Mesenchymal stem cell (in vitro differentiated cells and primary cell): Measurements from ENCODE around the gene JOSD2.
"Not testable (repeated sequence)": the region's sequence is repeated elsewhere in the genome, so short reads cannot be mapped to it uniquely, and the experiment has no call there.

ENCODE experiments used
- DNase-seq: peaks from one replicate; pipeline ENCODE4 v3.0.0-alpha.2; 2013
- H2AFZ ChIP-seq: one replicate; pipeline ENCODE4 v1.6.1; 2013; ENCODE audit warnings: low read depth, mild to moderate bottlenecking, control low read depth, inconsistent platforms, low read length, moderate library complexity
- H2AK5ac ChIP-seq: 2 replicates; pipeline ENCODE4 v1.6.1; 2013; ENCODE audit warnings: low read length, moderate library complexity, mild to moderate bottlenecking, inconsistent platforms; ENCODE audit not compliant: severe bottlenecking
- H2BK120ac ChIP-seq: one replicate; pipeline ENCODE4 v1.6.1; 2013; ENCODE audit warnings: low read depth, mild to moderate bottlenecking, inconsistent platforms, low read length, moderate library complexity
- H2BK12ac ChIP-seq, 2 experiments: one replicate each; pipeline ENCODE4 v1.6.1; 2013; ENCODE audit warnings: inconsistent platforms in 2 of 2, low read length in 2 of 2, mild to moderate bottlenecking in 2 of 2, moderate library complexity in 2 of 2, control low read depth in 1 of 2
- H2BK15ac ChIP-seq: one replicate; pipeline ENCODE4 v1.6.1; 2013; ENCODE audit warnings: mild to moderate bottlenecking, low read depth, inconsistent platforms; ENCODE audit not compliant: poor library complexity, severe bottlenecking
- H2BK5ac ChIP-seq: 2 replicates; pipeline ENCODE4 v1.6.1; 2013; ENCODE audit warnings: low read depth, mild to moderate bottlenecking, low read length, control low read depth, inconsistent platforms; ENCODE audit not compliant: poor library complexity, severe bottlenecking
- H3K14ac ChIP-seq, 2 experiments: one replicate each; pipeline ENCODE4 v1.6.1; 2013; ENCODE audit warnings: inconsistent platforms in 2 of 2, low read length in 2 of 2, control low read depth in 1 of 2, mild to moderate bottlenecking in 1 of 2, moderate library complexity in 1 of 2
- H3K18ac ChIP-seq, 2 experiments: one replicate each; pipeline ENCODE4 v1.6.1; 2013; ENCODE audit warnings: inconsistent platforms in 2 of 2, low read length in 2 of 2, control low read depth in 1 of 2, low read depth in 1 of 2, mild to moderate bottlenecking in 1 of 2
- H3K23ac ChIP-seq, 2 experiments: one replicate each; pipeline ENCODE4 v1.6.1; 2013; ENCODE audit warnings: inconsistent platforms in 2 of 2, low read length in 2 of 2, mild to moderate bottlenecking in 2 of 2, moderate library complexity in 2 of 2, control low read depth in 1 of 2
- H3K27ac ChIP-seq: 2 replicates; pipeline ENCODE4 v1.5.1; 2013; ENCODE audit warnings: mild to moderate bottlenecking, moderate library complexity, low read length, control low read depth, inconsistent platforms; ENCODE audit not compliant: poor library complexity, severe bottlenecking
- H3K27me3 ChIP-seq, 2 experiments: 2 replicates each; pipeline versions ENCODE4 v1.6.1 to v1.7.0; 2013; ENCODE audit warnings: low read length in 2 of 2, mild to moderate bottlenecking in 2 of 2, moderate library complexity in 2 of 2, control low read depth in 1 of 2, inconsistent platforms in 1 of 2; ENCODE audit not compliant: control insufficient read depth in 1 of 2, insufficient read depth in 1 of 2
- H3K36me3 ChIP-seq, 2 experiments: 2 replicates each; pipeline versions ENCODE4 v1.6.1 to v1.7.0; 2013; ENCODE audit warnings: low read length in 2 of 2, control low read depth in 1 of 2, inconsistent platforms in 1 of 2, low read depth in 1 of 2, mild to moderate bottlenecking in 1 of 2; ENCODE audit not compliant: insufficient read depth in 2 of 2, control insufficient read depth in 1 of 2
- H3K4ac ChIP-seq, 2 experiments: one replicate each; pipeline ENCODE4 v1.6.1; 2013; ENCODE audit warnings: inconsistent platforms in 2 of 2, low read length in 2 of 2, mild to moderate bottlenecking in 2 of 2, moderate library complexity in 2 of 2, control low read depth in 1 of 2, low read depth in 1 of 2
- H3K4me1 ChIP-seq: 2 replicates; pipeline ENCODE4 v1.6.1; 2013; ENCODE audit warnings: low read depth, low read length, control low read depth; ENCODE audit not compliant: control insufficient read depth, insufficient read depth
- H3K4me2 ChIP-seq: 2 replicates; pipeline ENCODE4 v1.6.1; 2013; ENCODE audit warnings: low read length, mild to moderate bottlenecking, inconsistent platforms; ENCODE audit not compliant: poor library complexity, severe bottlenecking
- H3K4me3 ChIP-seq, 2 experiments: 2 replicates each; pipeline versions ENCODE4 v1.5.1 to v1.7.0; 2013; ENCODE audit warnings: low read length in 2 of 2, mild to moderate bottlenecking in 2 of 2, control low read depth in 1 of 2, low read depth in 1 of 2; ENCODE audit not compliant: insufficient read depth in 1 of 2
- H3K79me1 ChIP-seq: replicated peaks from 2 replicates; pipeline ENCODE4 v1.6.1; 2013; ENCODE audit warnings: mild to moderate bottlenecking, control low read depth, low read length, inconsistent platforms; ENCODE audit not compliant: poor library complexity, severe bottlenecking
- H3K9ac ChIP-seq: 2 replicates; pipeline ENCODE4 v1.7.0; 2013; ENCODE audit warnings: mild to moderate bottlenecking, low read length, moderate library complexity
- H3K9me3 ChIP-seq: 2 replicates; pipeline ENCODE4 v1.7.0; 2013; ENCODE audit warnings: mild to moderate bottlenecking, low read length; ENCODE audit not compliant: control insufficient read depth
- H4K8ac ChIP-seq: one replicate; pipeline ENCODE4 v1.6.1; 2013; ENCODE audit warnings: inconsistent platforms, mild to moderate bottlenecking, low read length, moderate library complexity
- H4K91ac ChIP-seq: one replicate; pipeline ENCODE4 v1.6.1; 2013; ENCODE audit warnings: mild to moderate bottlenecking, low read length, inconsistent platforms
- WGBS: methylation state at CpG from one replicate; pipeline ENCODE4 v1.1.7; 2013; ENCODE audit warnings: mixed read lengths; 5-methylcytosine and 5-hydroxymethylcytosine counted together

The JOSD2 gene

DNA sequence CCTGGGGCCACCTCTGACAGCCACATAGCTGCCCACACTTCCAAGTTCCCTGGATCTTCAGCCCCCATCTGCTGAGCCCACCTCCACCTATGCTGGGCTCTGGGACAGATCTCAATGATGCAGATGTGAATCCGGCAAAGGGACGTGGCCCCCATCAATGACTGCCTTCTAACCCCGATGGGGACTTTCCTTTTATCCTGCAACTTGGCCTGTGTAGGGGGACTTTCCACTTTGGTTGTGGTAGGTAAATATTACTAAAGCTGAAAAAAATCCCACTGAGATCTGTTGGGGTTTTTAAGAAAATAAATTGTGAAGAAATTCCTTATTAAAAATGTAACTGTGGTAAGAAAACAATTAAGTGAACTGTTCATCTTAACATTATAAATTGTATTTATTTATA, 23.5 kb upstream of the JOSD2 start:
- Histone ChIP-seq H3K4me3 (no peak overlapping the region), H3K27ac (no peak overlapping the region), H3K4me2 (no peak overlapping the region), H2BK12ac (no peak overlapping the region), H2BK5ac (no peak overlapping the region), H2AFZ (no peak overlapping the region), H3K18ac (no peak overlapping the region), H3K9me3 (peaks cover 28% of the 10 kb centered on the region), H3K23ac (no peak overlapping the region), H4K91ac (no peak overlapping the region), H2BK15ac (no peak overlapping the region), H2AK5ac (no peak overlapping the region), H3K4ac (no peak overlapping the region), H3K27me3 (no peaks in the 10 kb centered on the region), H3K9ac (no peak overlapping the region), H2BK120ac (no peak overlapping the region), H3K36me3 (no peaks in the 10 kb centered on the region), H3K14ac (no peak overlapping the region), H3K4me1 (no peaks in the 10 kb centered on the region), H3K79me1 (no peaks in the 10 kb centered on the region), H4K8ac (no peak overlapping the region)
- no peak for DNase-seq
- 97% methylated on average over 3 of the region's 3 CpGs for WGBS

DNA sequence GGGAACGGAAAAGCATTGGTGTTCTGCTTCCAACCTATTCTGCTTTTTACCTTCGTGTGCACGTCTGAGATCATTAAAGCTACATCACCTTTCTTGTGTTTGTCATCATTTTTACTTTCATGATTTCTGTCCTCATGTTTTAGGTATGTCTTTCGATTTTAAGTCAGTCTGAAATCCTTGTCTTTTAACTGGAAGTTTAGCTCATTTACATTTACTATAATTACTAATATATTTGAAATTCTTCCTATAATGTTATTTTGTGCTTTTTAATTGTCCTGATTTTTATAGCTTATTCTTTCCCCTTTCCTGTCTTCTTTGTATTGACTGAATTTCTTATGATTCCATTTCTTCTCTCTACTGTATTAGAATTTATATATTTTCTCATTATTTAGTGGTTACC, 22.0 kb upstream of the JOSD2 start:
- Histone ChIP-seq H3K4me2 (no peak overlapping the region), H3K36me3 (no peaks in the 10 kb centered on the region), H2BK15ac (no peak overlapping the region), H3K4ac (no peak overlapping the region), H4K91ac (no peak overlapping the region), H3K4me3 (no peak overlapping the region), H3K27ac (no peak overlapping the region), H3K9ac (no peak overlapping the region), H3K9me3 (peaks cover 28% of the 10 kb centered on the region), H3K79me1 (no peaks in the 10 kb centered on the region), H3K27me3 (no peaks in the 10 kb centered on the region), H2BK5ac (no peak overlapping the region), H3K14ac (no peak overlapping the region), H2AK5ac (no peak overlapping the region), H3K4me1 (no peaks in the 10 kb centered on the region), H2BK120ac (no peak overlapping the region), H2AFZ (no peak overlapping the region), H4K8ac (no peak overlapping the region), H2BK12ac (no peak overlapping the region), H3K18ac (no peak overlapping the region), H3K23ac (no peak overlapping the region)
- WGBS: 62% methylated on average over 3 of the region's 4 CpGs
- DNase-seq: no peak

DNA sequence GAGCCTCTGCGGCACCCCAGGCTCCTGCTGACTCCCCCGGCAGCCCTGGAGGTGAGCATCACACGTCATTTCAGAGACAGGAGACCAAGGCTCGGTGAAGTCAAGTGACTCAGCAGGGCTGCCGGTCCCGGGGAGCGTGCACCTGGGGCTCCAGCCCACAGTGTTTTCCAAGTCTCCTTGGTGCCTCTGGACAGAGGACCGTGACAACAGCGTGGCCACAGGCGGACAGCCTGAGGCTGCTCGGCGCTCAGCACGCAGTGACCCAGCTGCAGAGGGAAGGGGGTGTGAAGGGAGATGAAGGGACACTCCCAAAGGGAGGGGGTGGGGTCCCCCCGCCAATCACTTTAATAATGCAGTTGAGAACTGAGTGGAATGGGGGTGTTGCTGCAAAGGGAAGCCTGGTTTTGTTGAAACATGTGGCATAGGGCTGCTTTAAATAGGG, 20.2 kb upstream of the JOSD2 start:
- no peaks in the 10 kb centered on the region for H3K36me3 ChIP-seq
- H3K23ac ChIP-seq: no peak overlapping the region
- 86% methylated on average over 14 of the region's 14 CpGs for WGBS
- no peak overlapping the region for H3K4me3 ChIP-seq
- H3K4me1 ChIP-seq: no peaks in the 10 kb centered on the region
- H3K27ac ChIP-seq: no peak overlapping the region
- no peaks in the 10 kb centered on the region for H3K27me3 ChIP-seq
- no peak overlapping the region for H2BK15ac ChIP-seq
- no peak overlapping the region for H3K4me2 ChIP-seq
- H2BK5ac ChIP-seq: no peak overlapping the region
- H4K91ac ChIP-seq: no peak overlapping the region
- H3K9me3 ChIP-seq: peaks cover 28% of the 10 kb centered on the region
- H3K14ac ChIP-seq: no peak overlapping the region
- no peak overlapping the region for H2BK120ac ChIP-seq
- H3K4ac ChIP-seq: no peak overlapping the region
- H2BK12ac ChIP-seq: no peak overlapping the region
- no peak overlapping the region for H2AK5ac ChIP-seq
- H3K9ac ChIP-seq: no peak overlapping the region
- H3K79me1 ChIP-seq: no peaks in the 10 kb centered on the region
- no peak for DNase-seq
- H4K8ac ChIP-seq: no peak overlapping the region
- H3K18ac ChIP-seq: no peak overlapping the region
- no peak overlapping the region for H2AFZ ChIP-seq

DNA sequence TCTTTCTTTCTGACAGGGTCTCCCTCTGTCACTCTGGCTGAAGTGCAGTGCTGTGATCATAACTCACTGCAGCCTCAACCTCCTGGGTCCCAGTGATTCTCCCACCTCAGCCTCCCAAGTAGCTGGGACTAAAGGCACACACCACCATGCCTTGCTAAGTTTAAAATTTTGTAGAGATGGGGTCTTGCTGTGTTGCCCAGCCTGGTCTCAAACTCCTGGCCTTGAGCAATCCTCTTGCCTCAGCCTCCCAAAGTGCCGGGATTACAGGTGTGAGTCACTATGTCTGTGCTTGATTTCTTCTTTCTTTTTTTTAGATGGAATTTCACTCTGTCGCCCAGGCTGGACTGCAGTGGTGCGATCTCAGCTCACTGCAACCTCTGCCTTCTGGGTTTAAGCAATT, 17.1 kb upstream of the JOSD2 start:
- H2AK5ac ChIP-seq, H3K27ac ChIP-seq, H3K79me1 ChIP-seq, H2BK12ac ChIP-seq, H3K36me3 ChIP-seq, H4K91ac ChIP-seq, H3K14ac ChIP-seq, H4K8ac ChIP-seq, H2BK15ac ChIP-seq, H3K4me1 ChIP-seq, H3K4me3 ChIP-seq, H3K9ac ChIP-seq, H2BK5ac ChIP-seq, DNase-seq, H3K4me2 ChIP-seq, H3K27me3 ChIP-seq, H3K23ac ChIP-seq, H3K18ac ChIP-seq, H2AFZ ChIP-seq, H3K4ac ChIP-seq, H2BK120ac ChIP-seq: not testable (repeated sequence)
- H3K9me3 ChIP-seq: peaks cover 19% of the 10 kb centered on the region
- 84% methylated on average over 3 of the region's 3 CpGs for WGBS
